Myocyte (in vitro differentiated cells): Measurements from ENCODE around the gene PPP4R1. TPM values are rescaled to one million over a fixed set of nuclear protein-coding genes. Genes with fewer than 3 reads are reported as not detected.

ENCODE experiments used
- DNase-seq: peaks from one replicate; pipeline ENCODE4 v3.0.0-alpha.2; 2012; ENCODE audit warnings: low read depth
- total RNA-seq: library from RNA; depleted of rRNA; stranded (reverse); fragments of >200 nt; gene quantifications from 2 replicates; pipeline ENCODE4 v1.2.3, GENCODE V29; 2014

The PPP4R1 gene
- total RNA-seq, 1 donor from 2014 or later: 66.9 TPM

DNA sequence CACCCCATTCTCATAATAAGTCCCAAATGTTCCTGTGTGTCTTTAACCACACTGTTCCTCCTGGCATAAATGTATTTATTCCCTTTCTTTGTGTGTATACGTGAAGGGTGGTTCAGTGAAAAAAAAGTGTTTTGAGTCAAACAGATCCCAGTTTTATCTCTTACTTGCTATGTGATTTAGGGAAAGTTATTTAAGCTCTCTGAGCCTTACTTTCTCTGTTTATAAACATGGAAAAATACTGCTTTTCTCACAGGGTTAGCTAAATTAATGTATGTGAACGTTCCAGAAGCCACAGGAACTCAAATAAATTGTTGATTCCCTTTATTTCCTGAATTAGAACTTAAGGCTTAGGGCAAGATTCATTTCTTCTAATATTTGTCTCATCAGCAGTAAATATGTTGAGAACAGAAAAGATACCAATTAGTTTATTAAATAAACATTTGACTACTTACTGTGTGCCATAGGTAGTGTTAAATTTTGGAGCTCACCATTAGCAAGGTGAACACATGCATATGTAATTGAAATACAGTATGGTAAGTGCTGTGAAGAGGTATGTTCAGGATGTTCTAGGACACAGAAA, 105.8 kb downstream of the PPP4R1 start:
- DNase-seq: no peak

DNA sequence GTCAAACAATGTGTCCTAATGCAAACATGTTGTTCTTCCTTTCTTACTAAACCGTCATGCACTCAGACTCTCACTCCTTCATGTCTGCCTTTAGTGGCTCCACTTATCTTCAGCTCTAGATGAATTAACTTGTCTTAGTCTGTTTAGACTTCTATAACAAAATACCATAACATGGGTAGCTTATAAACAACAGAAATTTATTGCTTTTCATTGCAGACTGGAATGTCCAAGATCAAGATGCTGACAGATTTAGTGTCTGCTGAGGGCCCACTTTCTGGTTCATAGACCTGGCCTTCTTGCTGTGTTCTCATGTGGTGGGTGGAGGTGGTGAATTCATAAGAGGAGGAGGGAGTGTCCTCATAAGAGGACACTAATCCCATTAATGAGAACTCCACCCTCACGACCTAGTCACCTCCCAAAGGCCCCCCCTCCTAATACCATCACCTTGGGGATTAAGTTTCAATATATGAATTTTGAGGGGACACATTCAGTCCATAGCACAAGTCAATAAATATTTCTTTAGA, 106.7 kb downstream of the PPP4R1 start:
- DNase-seq: no peak

DNA sequence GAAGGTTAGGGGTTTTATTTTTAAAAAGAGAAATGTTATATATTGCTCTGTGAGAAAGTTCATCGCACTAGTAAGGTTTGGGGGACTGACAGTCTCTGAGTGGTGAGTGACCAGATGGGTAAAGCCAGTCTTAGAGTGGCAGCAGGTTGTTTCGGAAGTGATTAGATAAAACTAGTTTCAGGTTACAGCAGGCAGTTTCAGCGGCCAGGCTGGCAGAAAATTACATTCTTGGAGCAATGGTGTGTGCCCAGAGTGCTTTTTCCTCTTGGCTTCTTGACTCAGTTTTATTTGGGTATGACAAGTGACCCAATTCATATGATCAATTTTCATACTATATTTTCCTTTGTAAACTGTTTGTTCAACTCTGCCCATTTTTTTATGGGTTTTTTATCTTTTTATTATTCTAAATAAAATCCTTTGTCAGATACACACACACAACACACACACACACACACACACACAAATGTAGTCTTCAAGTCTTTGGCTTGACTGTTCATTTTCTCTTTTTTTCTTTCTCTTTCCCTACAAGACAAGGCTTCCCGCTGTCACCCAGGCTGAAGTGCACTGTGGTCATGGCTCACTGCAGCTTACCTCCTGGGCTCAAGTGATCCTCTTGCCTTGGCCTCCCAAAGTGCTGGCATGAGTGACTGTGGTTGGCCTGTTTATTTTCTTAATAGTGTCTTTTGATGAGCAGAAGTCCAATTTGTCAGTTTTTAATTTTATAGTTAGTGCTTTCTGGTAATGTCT, 108.1 kb downstream of the PPP4R1 start:
- peak; percentile 58 for DNase-seq

Other genes with a start within 250 kb of the PPP4R1 start
- 73.8 and 83.5 TPM in 2 replicates for gene RALBP1, start 139.0 kb downstream of the PPP4R1 start, total RNA-seq
- 18.7 and 19.0 TPM in 2 replicates for gene RAB31, start 93.7 kb upstream of the PPP4R1 start, total RNA-seq